BJ (cell line): ENCODE measurements around the gene NR5A1. TPM values are rescaled to one million over a fixed set of nuclear protein-coding genes. Genes with fewer than 3 reads are reported as not detected.

Experiments used
- CTCF ChIA-PET: fragments of 350-600 bp; formaldehyde crosslinking; extraction: SDS; loops from one replicate; lab custom pipeline; 2021; ENCODE audit warnings: antibody characterized with exemption, inconsistent platforms; lab: Yijun Ruan, JAX
- POLR2A ChIA-PET: fragments of 300-600 bp; sonication (Branson Sonifier 250); formaldehyde crosslinking; extraction: SDS; loops from one replicate; lab custom pipeline; 2021; ENCODE audit warnings: antibody characterized with exemption; lab: Charles Lee
- DNase-seq: peaks from one replicate; pipeline ENCODE4 v3.0.0-alpha.2; 2011; ENCODE audit warnings: low read depth
- H3K27me3 ChIP-seq: 2 replicates; pipeline ENCODE4 v1.6.0; 2011; ENCODE audit warnings: low read length; ENCODE audit not compliant: control insufficient read depth, insufficient read depth
- H3K36me3 ChIP-seq: 2 replicates; pipeline ENCODE4 v1.5.1; 2011; ENCODE audit warnings: low read length; ENCODE audit not compliant: control insufficient read depth, insufficient read depth
- H3K4me3 ChIP-seq: 2 replicates; pipeline ENCODE4 v1.5.1; 2011; ENCODE audit warnings: low read depth, mild to moderate bottlenecking, control low read depth, low read length
- polyA plus RNA-seq: library from polyadenylated mRNA; depleted of rRNA; stranded (reverse); fragments of >200 nt; gene quantifications from 2 replicates; pipeline ENCODE4 v1.2.3, GENCODE V29; 2011
- TF ChIP-seq, protein P1 (sequence below): IDR thresholded peaks from 2 replicates; pipeline ENCODE4 v1.5.1; 2011; ENCODE audit warnings: low read depth, mild to moderate bottlenecking, control low read depth, inconsistent platforms, low read length, moderate library complexity; ENCODE audit not compliant: insufficient read depth

NR5A1 gene
- polyA plus RNA-seq, 1 experiment, result not detected

DNA sequence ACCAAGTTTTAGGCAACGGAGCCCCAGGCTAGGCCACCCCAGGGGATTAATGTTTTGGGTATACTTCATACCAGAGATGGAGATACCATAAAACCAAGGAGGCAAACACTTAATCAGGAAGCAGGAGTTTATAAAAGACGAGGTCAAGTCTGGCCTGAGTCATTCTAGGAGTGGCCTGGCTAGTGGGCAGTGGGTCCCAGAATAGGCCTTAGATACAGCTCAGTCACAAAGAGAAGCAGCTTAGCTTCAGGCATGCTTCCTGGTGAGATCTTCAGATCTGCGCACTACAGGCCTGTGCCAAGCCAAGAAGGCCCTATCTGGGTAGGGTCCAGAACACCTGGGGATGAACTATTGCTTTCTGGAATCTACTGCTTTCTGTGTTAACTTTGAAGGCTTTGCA is 20.6 kb upstream of the NR5A1 start:
- DNase-seq, result peak; percentile 4
- POLR2A ChIA-PET, result no interaction called here
- CTCF ChIA-PET, result interaction anchor here (1.0 to 4.0 kb wide), 5 partner anchors 8 to 184 kb away, joined by 3 to 33 read pairs (median 5); no protein-coding TSS in a partner anchor
- TF ChIP-seq, protein P1, sequence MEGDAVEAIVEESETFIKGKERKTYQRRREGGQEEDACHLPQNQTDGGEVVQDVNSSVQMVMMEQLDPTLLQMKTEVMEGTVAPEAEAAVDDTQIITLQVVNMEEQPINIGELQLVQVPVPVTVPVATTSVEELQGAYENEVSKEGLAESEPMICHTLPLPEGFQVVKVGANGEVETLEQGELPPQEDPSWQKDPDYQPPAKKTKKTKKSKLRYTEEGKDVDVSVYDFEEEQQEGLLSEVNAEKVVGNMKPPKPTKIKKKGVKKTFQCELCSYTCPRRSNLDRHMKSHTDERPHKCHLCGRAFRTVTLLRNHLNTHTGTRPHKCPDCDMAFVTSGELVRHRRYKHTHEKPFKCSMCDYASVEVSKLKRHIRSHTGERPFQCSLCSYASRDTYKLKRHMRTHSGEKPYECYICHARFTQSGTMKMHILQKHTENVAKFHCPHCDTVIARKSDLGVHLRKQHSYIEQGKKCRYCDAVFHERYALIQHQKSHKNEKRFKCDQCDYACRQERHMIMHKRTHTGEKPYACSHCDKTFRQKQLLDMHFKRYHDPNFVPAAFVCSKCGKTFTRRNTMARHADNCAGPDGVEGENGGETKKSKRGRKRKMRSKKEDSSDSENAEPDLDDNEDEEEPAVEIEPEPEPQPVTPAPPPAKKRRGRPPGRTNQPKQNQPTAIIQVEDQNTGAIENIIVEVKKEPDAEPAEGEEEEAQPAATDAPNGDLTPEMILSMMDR, result no peak
- 0 out of 2 replicates have a peak, but pooled peaks cover under 1% of the 10 kb centered on the region for H3K27me3 ChIP-seq
- no peak overlapping the region for H3K4me3 ChIP-seq
- no peaks in the 10 kb centered on the region for H3K36me3 ChIP-seq

- Histone ChIP-seq H3K4me3 (no peak overlapping the region), H3K36me3 (no peaks in the 10 kb centered on the region), H3K27me3 (0 out of 2 replicates have a peak, but pooled peaks cover 2% of the 10 kb centered on the region)
- ChIA-PET POLR2A (no interaction called here), CTCF (interaction anchor here (1.2 to 4.0 kb wide), 3 partner anchors 10 to 186 kb away, joined by 3 to 33 read pairs (median 5); no protein-coding TSS in a partner anchor)
- DNase-seq, result no peak
- TF ChIP-seq, protein P1, result no peak
These were observed 19.0 kb upstream of the NR5A1 start for GRCh38 chr9:124526174-124526573.

- POLR2A ChIA-PET, result no interaction called here
- no peaks in the 10 kb centered on the region for H3K36me3 ChIP-seq
- CTCF ChIA-PET, result interaction anchor here (1.5 to 2.9 kb wide), 3 partner anchors 14 to 102 kb away, joined by 5 to 20 read pairs (median 7); no protein-coding TSS in a partner anchor
- TF ChIP-seq, protein P1, result no peak
- no peak for DNase-seq
- peaks cover 10% of the 10 kb centered on the region for H3K27me3 ChIP-seq
- H3K4me3 ChIP-seq, result no peak overlapping the region
These were observed 15.2 kb upstream of the NR5A1 start for GRCh38 chr9:124522121-124523098.

- TF ChIP-seq, protein P1, result no peak
- DNase-seq, result no peak
- ChIA-PET POLR2A (no interaction called here), CTCF (no interaction called here)
- Histone ChIP-seq H3K4me3 (no peak overlapping the region), H3K36me3 (no peaks in the 10 kb centered on the region), H3K27me3 (peaks cover 10% of the 10 kb centered on the region)
These were observed 13.9 kb upstream of the NR5A1 start for GRCh38 chr9:124521142-124521541.

DNA sequence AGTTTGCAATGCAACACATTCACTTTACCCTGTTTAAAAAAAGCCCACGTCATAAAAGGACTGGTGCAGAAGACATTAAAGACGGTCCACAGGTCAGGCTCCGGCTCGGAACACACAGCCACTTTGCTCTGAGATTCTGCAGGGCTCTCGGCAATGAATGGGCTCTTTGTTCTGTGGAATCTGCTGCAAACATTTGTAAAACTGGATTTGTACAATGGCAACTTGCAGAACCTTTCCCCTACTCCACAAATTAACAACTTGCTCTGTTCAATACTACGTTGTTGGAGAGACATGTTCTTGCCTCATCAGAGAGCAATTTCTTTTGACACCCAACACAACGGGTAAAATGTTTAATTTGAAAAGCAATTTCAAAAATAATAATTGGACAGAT is 13.0 kb upstream of the NR5A1 start:
- POLR2A ChIA-PET, result no interaction called here
- TF ChIP-seq, protein P1, result no peak
- Histone ChIP-seq H3K36me3 (no peaks in the 10 kb centered on the region), H3K4me3 (no peak overlapping the region), H3K27me3 (peaks cover 12% of the 10 kb centered on the region)
- no peak for DNase-seq
- CTCF ChIA-PET, result interaction anchor here (0.7 kb wide), 1 partner anchor 17 kb away, joined by 4 read pairs; no protein-coding TSS in a partner anchor
